ENCODE data around the gene AGGF1.

GRCh38 chr5:77073667-77074066 lies 43.5 kb downstream of the AGGF1 start:
- TF ChIP-seq SP1 (IDR thresholded peaks at IDR 0.05) (no peak), ARNT (IDR thresholded peaks at IDR 0.05) (no peak), FOXM1 (IDR thresholded peaks at IDR 0.05; ENCODE audit: borderline replicate concordance) (no peak), TARDBP (IDR thresholded peaks at IDR 0.05) (no peak), SUZ12 (IDR thresholded peaks at IDR 0.05) (no peak), LEF1 (IDR thresholded peaks at IDR 0.05; ENCODE audit: borderline replicate concordance) (no peak), BHLHE40 (IDR thresholded peaks at IDR 0.05; ENCODE audit: borderline replicate concordance) (no peak), FOXA1 (IDR thresholded peaks at IDR 0.05) (no peak), ELF4 (IDR thresholded peaks at IDR 0.05) (no peak), NFRKB (IDR thresholded peaks at IDR 0.05) (no peak), FOXK2 (IDR thresholded peaks at IDR 0.05) (no peak)

Measured in HEK293T (cell line).